ENCODE measurements around the gene SRD5A3.

The SRD5A3 gene

DNA sequence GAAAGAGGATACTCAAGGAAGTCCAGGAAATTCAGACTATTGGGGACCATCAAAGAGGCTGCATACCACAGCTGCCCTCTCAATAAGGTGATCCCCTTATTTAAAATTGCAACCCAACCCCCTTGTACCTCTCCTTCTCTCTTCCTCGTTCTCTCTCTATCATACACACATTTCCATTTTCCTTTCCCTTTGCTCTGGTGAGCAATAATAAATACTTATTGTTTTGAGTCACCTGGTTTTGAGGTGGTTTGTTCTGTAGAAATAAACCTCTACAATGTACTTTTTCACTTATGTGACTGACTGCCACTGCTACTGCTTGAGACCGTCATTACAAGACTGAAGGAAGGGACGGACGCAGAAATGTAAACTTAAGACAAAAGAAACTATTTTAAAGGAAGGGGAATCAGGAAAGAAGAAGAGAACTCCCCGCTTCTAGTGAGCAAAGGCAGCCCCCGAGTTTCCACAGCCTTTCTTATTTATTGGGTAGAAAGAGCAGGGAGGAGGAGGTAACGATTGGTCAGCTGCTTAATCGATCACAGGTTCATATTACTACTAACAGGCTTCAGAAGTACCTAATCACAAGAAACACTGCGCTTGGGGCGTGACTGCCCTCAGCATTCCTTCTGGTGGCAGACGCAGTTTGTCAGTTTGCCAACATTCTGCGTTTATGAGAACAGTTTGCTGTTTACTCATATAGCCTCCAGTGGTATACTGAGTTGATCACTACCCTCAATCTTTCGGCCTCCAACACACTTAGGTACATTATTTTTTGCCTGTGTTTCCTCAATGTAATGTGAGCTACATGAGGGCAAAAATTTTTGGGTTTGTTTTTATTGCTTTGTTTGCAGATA is 32.8 kb downstream of the SRD5A3 start:
- no peak for DNase-seq

DNA sequence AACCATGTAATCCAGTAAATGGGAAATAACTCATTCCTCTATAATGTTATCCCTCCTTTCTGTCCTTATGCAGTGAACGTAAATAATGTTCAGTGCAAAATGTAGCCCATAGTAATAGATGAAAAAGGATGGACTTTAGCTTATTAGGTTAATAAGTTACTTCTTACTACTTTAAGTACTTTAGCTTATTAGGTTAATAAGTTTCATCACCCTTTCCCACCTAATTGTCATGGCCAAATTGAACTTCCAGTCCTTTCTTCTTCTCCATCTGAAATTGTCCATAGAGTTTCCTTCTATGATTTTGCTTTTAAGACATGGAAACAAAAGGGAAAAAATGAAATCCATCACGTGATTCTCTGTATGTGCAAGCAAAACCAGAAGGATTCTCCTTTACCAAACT is 34.5 kb downstream of the SRD5A3 start:
- DNase-seq: no peak

GRCh38 chr4:55381502-55381901 is 35.5 kb downstream of the SRD5A3 start:
- no peak for DNase-seq

GRCh38 chr4:55382488-55383003 is 36.5 kb downstream of the SRD5A3 start:
- DNase-seq: no peak

- no peak for DNase-seq
Measured at GRCh38 chr4:55385201-55385649, 39.2 kb downstream of the SRD5A3 start.

DNA sequence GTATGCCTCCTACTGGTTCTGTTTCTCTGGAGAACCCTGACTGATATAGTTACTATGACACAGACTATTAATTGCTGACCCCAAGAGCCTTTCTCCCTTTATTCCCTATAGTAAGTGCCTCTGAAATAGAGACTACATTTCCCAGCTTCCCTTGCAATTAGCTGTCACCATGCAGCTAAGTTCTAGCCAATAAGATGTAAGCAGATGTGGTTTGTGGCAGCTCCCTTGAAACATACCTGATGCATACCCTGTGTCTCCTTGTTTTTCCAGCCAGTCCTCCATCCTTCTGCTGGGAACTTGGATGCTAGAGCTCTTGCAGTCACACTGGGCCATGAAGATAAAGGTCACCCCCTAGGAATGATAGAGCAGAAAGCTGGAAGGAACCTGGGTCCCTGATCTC is 40.0 kb downstream of the SRD5A3 start:
- no peak for DNase-seq

- no peak for DNase-seq
Measured at GRCh38 chr4:55386840-55387239, 40.8 kb downstream of the SRD5A3 start.

- DNase-seq: peak; percentile 12
Measured at GRCh38 chr4:55393461-55394320, 47.6 kb downstream of the SRD5A3 start.

GRCh38 chr4:55395218-55395528 is 49.1 kb downstream of the SRD5A3 start:
- DNase-seq: no peak

GRCh38 chr4:55395529-55396307 is 49.7 kb downstream of the SRD5A3 start, which contains the start of gene TMEM165:
Gene TMEM165 (plus strand): TSS chr4:55395957. CDS start chr4:55396190, 233 bp downstream.
- DNase-seq: peak; percentile 92

DNA sequence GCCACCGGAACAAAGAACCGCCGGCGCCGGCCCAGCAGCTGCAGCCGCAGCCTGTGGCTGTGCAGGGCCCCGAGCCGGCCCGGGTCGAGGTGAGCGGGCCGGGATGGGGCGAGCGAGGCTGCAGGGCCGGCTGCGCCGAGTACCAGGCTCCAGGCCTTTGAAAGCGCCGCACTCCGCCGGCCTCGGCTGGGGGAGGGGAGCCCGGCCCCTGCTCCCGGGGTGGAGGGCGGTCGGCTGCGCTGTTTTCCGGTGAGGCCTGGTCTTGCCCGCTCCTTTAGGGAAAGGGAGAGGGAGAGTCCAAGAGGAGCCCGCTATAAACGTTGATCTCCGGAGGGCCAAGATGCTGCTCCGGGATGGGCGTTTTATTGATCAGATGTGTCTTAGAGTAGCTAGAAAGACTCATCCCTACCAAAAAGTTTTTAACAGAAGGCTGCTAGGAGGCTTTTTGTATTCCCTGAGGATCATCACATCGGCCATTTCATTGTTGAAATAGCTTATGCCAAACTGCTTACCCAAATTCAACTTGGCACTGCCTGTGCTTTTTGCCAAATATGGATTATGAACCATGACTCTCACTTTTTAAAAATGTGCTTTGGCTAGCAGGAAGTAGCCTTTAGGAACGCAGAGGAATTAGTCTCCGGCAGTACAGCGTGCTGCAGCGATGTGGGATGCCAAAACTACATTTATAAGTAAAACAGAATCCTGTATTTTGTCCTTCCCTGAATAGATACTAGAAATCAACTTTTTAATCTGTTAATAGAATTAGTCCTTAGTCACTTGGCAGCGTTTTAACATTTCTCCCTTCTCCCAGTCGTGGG is 50.5 kb downstream of the SRD5A3 start:
- DNase-seq: peak; percentile 31

DNA sequence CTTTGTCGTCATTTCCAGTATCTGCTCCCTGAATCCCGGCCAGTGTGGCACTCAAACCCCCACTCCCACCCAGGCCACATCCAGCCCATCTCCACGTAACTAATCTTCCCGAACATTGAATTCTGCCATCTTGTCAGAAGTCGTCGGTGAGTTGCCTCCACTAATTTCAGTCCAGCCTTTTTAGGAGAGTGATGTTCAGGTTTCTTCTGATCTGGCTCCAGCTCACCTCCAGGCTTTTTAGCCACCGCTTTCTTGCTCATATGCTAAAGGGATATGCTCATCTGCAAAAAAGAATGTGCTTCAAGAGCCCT is 51.0 kb downstream of the SRD5A3 start:
- no peak for DNase-seq

DNA sequence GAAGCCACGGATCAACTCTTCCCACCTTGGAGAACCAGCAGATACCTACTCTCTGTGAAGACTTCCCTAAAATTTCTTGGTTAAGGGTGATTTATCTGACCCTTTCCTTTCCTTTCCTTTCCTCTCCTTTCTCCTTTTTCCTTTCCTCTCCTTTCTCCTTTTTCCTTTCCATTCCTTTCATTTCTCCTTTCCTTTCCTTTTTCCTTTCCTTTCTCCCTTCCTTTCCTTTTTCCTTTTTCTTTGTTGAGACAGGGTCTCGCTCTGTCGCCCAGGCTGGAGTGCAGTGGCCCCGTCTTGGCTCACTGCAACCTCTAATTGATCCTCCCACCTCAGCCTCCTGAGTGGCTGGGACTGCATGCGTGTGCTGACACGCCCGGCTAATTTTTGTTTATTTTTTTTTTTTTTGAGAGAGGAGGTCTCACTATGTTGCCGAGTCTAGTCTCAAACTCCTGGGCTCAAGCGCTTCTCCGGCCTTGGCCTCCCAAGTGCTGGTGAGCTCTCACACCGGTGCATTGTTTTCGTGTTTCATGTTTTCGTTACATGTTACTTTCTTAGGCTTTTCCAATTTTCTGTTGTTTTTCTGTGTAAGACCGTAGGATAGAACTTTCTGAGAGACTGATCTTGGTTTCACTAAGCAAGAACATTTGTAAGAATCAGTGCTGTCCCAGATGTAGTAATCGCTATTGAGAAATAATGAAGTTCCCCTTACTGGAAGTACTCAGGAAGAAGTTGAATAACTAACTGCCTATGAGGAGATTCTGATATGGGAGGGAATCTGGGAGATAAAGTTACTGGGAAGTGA is 51.7 kb downstream of the SRD5A3 start:
- no peak for DNase-seq

DNA sequence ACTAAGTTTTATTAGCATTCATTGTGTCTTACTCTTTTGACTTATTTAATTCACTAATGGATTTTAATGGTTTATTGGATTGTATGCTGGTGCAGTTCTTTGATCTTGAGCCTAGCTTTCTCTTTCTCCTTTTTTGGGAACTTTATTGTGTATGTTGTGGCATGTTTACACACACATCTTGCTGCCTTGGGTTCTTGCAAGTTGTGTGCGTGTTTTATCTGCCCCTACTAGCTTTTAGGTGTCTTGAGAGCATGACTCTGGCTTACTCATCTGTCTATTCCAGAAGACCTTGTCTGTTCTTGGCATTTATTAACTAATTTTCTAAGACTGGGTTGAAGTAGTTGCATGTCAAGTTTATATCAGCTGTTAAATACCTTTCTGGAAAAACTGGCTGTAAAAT is 52.4 kb downstream of the SRD5A3 start:
- no peak for DNase-seq

DNA sequence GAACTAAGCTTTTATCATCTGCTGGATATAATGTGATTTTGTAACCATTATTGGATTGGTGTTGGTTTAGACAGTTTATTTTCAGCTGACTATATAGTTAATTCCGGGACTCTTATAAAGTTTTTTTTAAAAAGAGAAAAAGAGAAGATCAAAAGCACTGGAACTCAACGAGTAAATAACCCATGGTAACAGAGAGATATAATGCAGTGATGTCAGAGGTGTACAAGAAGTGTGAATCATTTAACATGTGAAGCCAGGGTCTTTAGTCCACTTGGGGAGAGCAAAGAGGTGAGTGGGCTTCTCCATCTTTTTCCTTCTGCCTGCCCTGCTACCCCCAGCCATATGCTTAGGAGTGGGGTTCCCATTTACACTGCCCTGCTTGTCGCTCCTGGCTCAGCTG is 52.9 kb downstream of the SRD5A3 start:
- DNase-seq: no peak

DNA sequence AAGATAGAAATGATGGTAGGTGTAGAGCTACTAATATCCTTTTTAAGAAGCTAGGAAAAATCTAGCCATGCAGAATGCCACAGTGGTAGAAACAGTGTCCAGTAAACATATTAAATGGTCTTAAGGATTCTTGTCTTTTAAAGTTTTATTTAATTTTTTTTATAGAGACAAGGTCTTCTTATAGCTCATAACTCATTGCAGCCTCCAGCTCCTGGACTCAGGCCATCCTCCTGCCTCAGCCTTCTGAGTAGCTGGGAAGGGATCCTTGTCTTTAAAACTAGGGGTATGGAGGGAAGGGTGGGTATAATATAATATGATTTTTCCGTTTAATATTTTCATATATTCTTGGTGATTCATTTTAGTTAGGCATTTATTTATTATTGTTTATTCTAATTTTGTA is 53.5 kb downstream of the SRD5A3 start:
- DNase-seq: no peak

DNA sequence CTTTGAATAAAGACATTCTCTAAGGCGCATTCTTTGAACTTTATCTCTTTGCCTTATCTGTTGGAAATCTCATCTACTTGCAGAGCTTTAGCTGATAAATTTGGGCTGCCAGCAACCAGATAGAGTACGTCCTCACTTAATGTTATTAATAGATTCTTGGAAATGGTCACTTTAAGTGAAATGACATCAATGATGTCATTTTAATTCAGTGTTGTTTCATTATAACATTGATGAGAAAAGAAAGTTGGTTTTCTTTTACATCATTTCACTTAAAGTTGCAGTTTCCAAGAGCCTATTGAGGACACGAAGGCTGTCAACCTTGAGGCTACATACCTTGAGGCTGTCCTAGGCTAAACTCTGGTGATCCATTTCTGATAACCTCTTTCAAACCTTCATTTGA is 59.0 kb downstream of the SRD5A3 start:
- DNase-seq: no peak

GRCh38 chr4:55406545-55406944 is 60.5 kb downstream of the SRD5A3 start:
- no peak for DNase-seq

- DNase-seq: no peak
Measured at GRCh38 chr4:55407119-55407518, 61.1 kb downstream of the SRD5A3 start.

- DNase-seq: no peak
Measured at GRCh38 chr4:55407764-55408163, 61.7 kb downstream of the SRD5A3 start.

DNA sequence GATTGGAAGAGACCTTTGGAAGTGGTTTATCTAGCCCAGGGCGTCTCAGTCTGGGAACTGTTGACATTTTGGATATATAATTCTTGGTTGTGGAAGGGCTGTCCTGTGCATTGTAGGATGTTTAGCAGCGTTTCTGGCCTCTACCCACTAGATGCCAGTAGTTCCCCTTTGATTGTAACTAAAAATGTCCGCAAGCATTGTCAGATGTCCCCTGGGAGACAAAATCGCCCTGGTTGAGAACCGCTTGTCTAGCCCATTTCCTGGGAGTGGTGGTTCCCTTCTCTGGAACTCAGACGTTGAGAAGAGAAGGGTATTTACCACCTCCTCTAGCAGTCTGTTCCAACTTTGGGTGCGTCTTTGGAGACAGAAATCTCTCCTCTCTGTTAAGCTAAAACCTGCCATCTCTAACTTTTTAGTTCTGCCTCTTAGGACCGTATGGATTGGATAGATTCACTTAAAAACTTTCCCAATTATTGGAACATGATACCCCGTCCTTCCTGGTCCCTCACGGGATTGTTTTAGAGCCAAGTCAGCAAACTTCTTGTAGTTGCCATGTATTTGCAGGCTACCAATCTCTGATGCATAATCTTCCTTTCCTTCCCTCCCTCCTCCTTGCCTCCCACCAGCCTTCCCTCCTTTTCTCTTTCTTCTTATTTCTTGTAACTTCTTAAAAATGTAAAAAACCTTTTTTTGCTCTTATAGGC is 63.6 kb downstream of the SRD5A3 start:
- no peak for DNase-seq
